ENCODE data around the gene ZNF283.
"Not testable (repeated sequence)": the region's sequence is repeated elsewhere in the genome, so short reads cannot be mapped to it uniquely, and the experiment has no call there.

Gene ZNF283

GRCh38 chr19:43802216-43802951 is 24.7 kb upstream of the ZNF283 start, which contains the start of gene LYPD5:
Gene LYPD5, minus strand, starts transcription at chr19:43802447. Its CDS starts 67 bp downstream, at chr19:43802380.
- no peak for DNase-seq

DNA sequence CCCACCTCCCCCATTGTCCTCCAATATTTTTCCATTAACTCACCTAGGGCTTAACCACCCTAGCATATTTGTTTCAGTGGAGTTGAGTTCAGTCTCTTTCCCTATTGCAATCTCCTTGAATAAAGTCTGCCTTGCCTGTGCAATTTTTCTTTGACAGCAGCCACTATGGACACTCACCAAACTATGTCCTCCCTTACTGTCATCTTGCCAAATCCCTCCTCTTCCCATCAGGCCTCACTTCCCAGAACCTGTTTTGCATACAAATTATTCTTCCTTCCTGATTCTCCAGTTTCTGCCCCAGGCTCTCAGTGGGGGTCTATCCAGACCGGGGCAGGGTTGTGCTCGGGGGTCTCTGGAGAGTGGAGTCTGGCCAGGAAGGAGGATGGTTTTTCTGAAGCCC is 22.7 kb upstream of the ZNF283 start:
- DNase-seq: no peak

- DNase-seq: not testable (repeated sequence)
Observed at GRCh38 chr19:43806401-43806800, 20.7 kb upstream of the ZNF283 start.

- no peak for DNase-seq
Observed at GRCh38 chr19:43806848-43807247, 20.3 kb upstream of the ZNF283 start.

DNA sequence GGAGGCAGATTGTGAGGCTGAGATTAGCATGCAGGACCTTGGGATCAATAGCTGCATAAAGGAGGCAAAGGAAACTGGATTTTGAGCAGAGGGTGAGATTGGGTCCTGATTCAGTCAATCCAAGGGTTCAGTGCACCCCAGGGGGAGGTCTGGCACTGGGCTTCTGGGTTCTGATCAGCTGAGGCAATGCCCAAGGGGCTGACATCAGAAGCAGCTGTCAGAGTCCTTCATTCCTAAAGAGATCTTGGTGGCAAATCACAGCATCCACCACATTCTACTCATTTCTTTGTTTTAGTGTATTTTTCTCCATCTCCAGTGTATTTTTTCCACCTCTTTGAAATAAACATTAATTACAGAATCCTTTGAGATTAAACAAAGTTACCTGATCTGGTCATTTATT is 19.5 kb upstream of the ZNF283 start:
- DNase-seq: no peak

GRCh38 chr19:43809762-43810696 is 17.1 kb upstream of the ZNF283 start:
- no peak for DNase-seq

DNA sequence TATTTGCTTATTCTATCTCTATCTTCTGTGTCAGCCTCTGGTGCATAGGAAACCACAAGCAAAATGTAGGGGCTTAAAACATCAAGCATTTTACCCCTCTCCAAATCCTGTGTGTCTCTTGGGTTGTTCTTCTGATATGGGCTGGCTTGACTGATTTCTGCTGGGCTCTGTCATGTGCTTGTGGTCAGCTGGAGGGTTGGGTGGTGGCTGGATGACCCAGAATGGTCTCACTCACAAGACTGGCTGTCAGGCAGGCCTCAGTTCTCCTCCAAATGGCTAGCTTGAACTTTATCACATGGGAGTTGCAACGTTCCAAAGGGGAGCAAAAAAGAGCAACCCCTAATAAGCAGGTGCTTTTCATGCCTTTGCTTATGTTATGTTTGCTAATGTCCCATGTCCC is 15.3 kb upstream of the ZNF283 start:
- no peak for DNase-seq

GRCh38 chr19:43812259-43812658 is 14.9 kb upstream of the ZNF283 start:
- DNase-seq: no peak

DNA sequence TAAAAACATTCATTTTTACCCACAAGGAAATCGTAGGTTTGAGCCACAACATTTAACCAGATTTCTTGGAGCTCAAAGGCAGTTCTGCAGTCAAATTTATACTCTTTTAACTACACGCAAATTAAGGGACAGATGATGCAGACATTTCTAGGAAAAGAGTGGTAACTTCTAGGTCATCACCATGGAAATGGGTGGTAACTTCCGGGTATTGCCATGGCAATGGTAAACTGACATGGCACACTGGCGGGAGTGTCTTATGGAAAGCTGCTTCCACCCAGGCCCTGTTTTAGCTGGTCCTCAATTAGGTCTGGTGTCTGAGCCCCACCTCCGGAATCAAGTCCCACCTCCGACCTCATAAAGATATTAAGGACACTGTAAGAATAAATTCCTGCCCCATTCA is 14.4 kb upstream of the ZNF283 start:
- no peak for DNase-seq

- DNase-seq: no peak
Observed at GRCh38 chr19:43814663-43815352, 12.3 kb upstream of the ZNF283 start.

- DNase-seq: not testable (repeated sequence)
Observed at GRCh38 chr19:43817454-43817853, 9.7 kb upstream of the ZNF283 start.

DNA sequence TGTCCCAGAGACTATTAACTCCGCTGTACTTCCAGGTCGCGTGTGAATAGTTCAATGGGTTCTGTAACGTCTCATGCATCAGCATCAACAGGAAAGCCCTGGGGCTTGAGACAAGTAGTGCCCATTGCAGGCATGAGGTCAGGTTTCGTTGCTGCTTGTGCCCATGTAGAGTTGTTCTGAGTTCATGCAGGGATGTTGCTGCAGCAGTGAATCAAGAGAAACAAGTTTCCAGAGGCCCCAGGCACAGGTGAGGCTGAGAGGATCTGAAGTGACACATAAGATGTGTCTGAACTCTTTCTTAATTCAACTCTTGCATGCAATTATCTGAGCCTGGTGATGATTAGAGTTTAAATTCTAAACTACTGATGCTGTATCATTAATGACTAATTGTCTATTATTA is 8.6 kb upstream of the ZNF283 start:
- DNase-seq: no peak

- peak; percentile 31 for DNase-seq
Observed at GRCh38 chr19:43820098-43820883, 6.8 kb upstream of the ZNF283 start.

GRCh38 chr19:43820884-43821215 is 6.3 kb upstream of the ZNF283 start:
- no peak for DNase-seq

GRCh38 chr19:43823856-43824255 is 3.3 kb upstream of the ZNF283 start:
- DNase-seq: not testable (repeated sequence)

- DNase-seq: not testable (repeated sequence)
Observed at GRCh38 chr19:43824572-43824971, 2.5 kb upstream of the ZNF283 start.

DNA sequence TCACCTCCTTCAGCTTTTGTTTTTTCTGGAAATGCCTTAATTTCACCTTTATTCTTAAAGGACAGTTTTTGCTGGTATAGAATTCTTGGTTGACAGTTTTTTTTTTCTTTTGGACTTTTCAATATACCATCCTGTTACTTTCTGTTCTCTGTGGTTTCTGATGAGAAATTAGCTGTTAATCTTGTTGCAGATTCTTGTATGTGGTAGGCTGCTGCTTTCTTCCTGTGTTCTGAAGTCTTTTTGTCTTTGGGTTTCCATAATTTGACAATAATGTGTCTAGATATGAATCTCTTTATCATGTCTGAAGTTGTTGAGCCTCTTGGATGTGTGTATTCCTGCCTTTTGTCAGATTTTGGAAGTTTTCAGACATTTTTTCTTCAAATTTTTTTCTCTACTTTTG is 12.0 kb downstream of the ZNF283 start:
- no peak for DNase-seq

DNA sequence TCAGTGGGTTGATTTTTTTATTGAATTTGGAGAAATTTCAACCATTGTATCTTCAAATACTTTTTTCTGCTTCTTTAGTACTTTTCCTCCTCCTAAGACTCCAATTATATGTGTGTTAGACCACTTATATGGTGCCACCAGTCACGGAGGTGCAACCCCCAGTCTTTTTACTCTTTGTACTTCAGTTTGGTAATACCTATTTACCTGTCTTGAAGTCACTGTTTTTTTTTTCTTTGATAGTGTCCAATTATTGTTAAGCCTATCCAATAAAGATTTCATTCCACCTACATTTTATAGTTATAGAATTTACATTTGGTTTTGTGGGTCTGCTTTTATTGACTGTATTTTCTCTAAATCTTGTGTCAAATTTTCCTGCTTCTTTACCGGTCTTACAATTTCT is 14.9 kb downstream of the ZNF283 start:
- no peak for DNase-seq

- no peak for DNase-seq
Observed at GRCh38 chr19:43847246-43847645, 20.1 kb downstream of the ZNF283 start.

DNA sequence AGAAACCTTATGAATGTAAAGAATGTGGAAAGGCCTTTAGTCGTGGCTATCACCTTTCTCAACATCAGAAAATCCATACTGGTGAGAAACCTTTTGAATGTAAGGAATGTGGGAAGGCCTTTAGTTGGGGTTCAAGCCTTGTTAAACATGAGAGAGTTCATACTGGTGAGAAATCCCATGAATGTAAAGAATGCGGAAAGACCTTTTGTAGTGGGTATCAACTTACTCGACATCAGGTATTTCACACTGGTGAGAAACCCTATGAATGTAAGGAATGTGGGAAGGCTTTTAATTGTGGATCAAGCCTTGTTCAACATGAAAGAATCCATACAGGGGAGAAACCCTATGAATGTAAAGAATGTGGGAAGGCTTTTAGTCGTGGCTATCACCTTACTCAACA is 20.8 kb downstream of the ZNF283 start:
- DNase-seq: no peak

DNA sequence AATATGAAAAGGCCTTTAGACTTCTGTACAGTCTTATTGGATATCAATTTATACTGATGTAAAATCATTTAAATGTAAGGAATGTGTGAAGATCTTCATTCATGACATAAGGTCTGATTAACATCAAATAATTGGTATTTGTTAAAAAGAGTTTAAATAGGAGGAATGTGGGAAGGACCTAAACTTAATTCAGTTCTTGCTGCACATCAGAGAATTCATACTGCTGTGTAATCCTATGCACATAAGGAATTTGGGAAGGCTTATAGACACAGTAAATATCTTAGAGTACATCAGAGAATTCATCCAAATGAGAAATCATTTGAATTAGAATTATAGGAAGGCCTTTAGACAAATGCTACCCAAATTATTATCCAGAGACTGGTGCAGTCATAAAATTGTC is 21.7 kb downstream of the ZNF283 start:
- no peak for DNase-seq

GRCh38 chr19:43858174-43858573 is 31.1 kb downstream of the ZNF283 start:
- no peak for DNase-seq

GRCh38 chr19:43866923-43867322 is 39.8 kb downstream of the ZNF283 start:
- DNase-seq: not testable (repeated sequence)
